Measurements from ENCODE around the gene TRIM46.

Gene TRIM46

DNA sequence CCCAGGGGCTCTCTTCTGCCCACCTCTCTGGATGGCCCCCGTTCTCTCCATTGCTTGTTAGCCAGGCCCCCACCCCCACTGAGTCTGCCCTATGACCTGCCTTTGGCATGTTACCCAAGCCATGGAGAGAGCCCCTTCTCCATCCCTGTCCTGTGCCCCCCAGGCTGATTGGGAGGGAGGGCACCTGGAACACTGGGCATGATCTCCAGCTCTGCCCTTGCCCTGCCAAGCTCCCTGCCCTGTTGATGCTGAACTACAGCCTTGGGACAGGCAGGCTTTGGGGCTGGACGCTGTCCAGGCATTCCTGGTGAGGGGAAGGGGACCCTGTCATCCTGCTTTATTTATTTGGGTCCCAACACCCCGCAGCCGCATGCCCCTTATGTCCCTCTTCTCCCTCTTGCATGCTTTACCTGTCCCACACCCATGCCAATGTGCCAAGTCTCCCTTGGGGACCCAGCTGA, 10.7 kb downstream of the TRIM46 start:
- Histone ChIP-seq H3K9me3 (ENCODE audit: severe bottlenecking) (no peaks in the 10 kb centered on the region), H3K27ac (no peak overlapping the region), H3K36me3 (peaks cover 18% of the 10 kb centered on the region), H3K27me3 (ENCODE audit: insufficient read depth, low read depth, severe bottlenecking) (no peaks in the 10 kb centered on the region), H3K4me3 (ENCODE audit: low read depth, low read length) (no peak overlapping the region)
- DNase-seq = no peak
- TF ChIP-seq, protein P1, sequence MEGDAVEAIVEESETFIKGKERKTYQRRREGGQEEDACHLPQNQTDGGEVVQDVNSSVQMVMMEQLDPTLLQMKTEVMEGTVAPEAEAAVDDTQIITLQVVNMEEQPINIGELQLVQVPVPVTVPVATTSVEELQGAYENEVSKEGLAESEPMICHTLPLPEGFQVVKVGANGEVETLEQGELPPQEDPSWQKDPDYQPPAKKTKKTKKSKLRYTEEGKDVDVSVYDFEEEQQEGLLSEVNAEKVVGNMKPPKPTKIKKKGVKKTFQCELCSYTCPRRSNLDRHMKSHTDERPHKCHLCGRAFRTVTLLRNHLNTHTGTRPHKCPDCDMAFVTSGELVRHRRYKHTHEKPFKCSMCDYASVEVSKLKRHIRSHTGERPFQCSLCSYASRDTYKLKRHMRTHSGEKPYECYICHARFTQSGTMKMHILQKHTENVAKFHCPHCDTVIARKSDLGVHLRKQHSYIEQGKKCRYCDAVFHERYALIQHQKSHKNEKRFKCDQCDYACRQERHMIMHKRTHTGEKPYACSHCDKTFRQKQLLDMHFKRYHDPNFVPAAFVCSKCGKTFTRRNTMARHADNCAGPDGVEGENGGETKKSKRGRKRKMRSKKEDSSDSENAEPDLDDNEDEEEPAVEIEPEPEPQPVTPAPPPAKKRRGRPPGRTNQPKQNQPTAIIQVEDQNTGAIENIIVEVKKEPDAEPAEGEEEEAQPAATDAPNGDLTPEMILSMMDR (IDR thresholded peaks at IDR 0.05; ENCODE audit: low read depth, low read length) = no peak

DNA sequence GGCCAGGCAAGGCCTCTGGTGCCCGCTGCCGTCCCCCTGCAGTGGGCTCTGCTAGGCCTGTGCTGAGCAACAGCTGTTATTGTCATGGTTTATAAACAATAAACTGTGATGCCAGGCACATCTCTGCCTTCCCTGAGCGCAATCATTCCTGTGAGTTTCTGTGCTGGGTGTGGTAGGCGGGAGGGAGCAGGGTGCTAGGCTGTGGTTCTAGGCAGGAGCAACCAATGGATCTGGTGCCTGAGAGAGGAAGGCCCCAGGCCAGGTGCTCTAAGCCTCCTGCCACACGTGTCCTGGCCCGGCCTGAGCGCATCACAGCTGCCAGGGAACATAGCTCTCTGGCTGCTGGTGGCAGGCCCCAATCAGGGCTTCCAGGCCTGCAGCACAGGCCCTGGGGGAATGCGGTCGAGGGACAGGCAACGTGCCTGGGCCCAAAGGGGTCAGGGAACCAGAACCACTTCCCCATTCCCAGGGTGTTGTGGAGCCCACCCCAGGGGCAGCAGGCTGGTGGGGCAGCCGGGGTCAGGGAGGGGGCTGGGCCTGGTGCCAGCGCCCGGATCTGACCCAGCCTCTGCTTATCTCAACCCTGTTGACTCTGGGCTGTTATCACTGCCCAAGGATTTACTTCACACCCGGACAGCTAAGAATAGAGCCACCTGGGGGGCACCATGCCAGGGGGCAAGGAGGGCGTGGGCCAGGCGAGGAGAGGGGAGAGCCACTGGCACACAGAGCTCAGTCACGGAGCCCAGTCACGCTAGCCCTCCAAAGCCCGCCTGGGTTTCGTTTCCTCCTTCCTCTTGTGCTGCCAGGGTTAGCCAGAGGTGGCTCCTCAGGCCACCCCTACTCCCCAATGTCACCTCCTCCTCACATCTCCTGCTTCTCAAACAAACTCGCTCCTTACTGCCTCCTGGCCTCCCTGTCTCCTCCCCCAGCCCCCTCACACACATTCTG, 11.5 kb downstream of the TRIM46 start:
- Histone ChIP-seq H3K36me3 (peaks cover 11% of the 10 kb centered on the region), H3K9me3 (ENCODE audit: severe bottlenecking) (no peaks in the 10 kb centered on the region), H3K27ac (no peak overlapping the region), H3K27me3 (ENCODE audit: insufficient read depth, low read depth, severe bottlenecking) (no peaks in the 10 kb centered on the region), H3K4me3 (ENCODE audit: low read depth, low read length) (no peak overlapping the region)
- TF ChIP-seq, protein P1 (IDR thresholded peaks at IDR 0.05; ENCODE audit: low read depth, low read length) = no peak
- no peak for DNase-seq

DNA sequence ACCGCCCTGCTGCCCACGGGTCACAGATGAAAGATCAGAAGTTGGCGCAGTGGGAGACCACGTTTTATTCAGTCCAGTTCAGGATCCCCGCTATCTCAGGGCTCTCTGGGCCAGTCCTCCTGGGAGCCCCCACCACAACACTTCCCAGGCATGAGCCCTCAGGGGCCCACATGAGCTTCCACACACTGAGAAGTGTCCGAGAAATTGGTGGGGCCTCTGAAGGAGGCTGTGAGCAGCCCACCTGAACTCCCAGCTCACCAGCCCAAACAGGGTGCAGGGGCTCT, 12.1 kb downstream of the TRIM46 start:
- no peaks in the 10 kb centered on the region for H3K27me3 ChIP-seq (ENCODE audit: insufficient read depth, low read depth, severe bottlenecking)

DNA sequence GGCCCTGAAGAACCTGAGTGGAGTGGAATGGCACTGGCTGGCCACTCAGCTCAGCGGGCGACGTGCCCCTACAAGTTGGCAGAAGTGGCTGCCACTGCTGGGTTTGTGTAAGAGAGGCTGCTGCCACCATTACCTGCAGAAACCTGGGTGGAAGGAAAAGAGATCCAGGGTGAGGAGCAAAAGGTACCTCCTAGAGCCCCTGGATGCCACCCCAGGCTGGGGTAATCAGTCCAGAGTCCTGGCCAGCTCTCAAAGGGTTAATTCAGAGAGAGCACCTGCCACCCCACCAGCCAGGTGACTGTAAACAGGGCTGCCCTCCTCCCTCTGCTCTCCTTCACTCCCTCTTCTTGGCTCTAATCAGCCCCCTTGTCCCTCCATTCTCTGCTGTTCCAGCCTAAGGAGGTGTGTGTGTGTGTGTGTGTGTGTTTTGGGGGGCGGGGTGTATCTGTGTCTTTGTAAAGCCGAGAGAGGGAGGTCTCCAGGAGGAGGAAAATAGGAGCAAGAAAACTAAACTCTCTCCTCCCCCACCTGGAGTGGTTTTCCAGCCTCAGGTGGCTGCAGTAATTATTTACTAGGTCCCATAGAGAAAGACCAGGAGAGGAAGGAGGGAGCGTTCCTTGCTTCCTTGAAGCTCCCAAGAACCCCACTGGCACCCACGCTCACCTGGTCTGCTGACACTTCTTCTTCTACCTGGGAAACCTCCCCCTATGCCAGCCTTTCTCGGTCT, 12.6 kb downstream of the TRIM46 start:
- H3K9me3 ChIP-seq (ENCODE audit: severe bottlenecking) = no peaks in the 10 kb centered on the region
- H3K27me3 ChIP-seq (ENCODE audit: insufficient read depth, low read depth, severe bottlenecking) = no peaks in the 10 kb centered on the region
- no peak for DNase-seq
- TF ChIP-seq, protein P1 (IDR thresholded peaks at IDR 0.05; ENCODE audit: low read depth, low read length) = no peak
- H3K36me3 ChIP-seq = peaks cover 3% of the 10 kb centered on the region; the same call in 1 of the 2 replicates
- no peak overlapping the region for H3K27ac ChIP-seq
- H3K4me3 ChIP-seq (ENCODE audit: low read depth, low read length) = no peak overlapping the region

More for the DNA sequence above, 12.1 kb downstream of the TRIM46 start:
- no peak for DNase-seq
- Histone ChIP-seq H3K4me3 (ENCODE audit: low read depth, low read length) (no peak overlapping the region), H3K9me3 (ENCODE audit: severe bottlenecking) (no peaks in the 10 kb centered on the region), H3K36me3 (peaks cover 5% of the 10 kb centered on the region), H3K27ac (no peak overlapping the region)
- TF ChIP-seq, protein P1 (IDR thresholded peaks at IDR 0.05; ENCODE audit: low read depth, low read length) = no peak

DNA sequence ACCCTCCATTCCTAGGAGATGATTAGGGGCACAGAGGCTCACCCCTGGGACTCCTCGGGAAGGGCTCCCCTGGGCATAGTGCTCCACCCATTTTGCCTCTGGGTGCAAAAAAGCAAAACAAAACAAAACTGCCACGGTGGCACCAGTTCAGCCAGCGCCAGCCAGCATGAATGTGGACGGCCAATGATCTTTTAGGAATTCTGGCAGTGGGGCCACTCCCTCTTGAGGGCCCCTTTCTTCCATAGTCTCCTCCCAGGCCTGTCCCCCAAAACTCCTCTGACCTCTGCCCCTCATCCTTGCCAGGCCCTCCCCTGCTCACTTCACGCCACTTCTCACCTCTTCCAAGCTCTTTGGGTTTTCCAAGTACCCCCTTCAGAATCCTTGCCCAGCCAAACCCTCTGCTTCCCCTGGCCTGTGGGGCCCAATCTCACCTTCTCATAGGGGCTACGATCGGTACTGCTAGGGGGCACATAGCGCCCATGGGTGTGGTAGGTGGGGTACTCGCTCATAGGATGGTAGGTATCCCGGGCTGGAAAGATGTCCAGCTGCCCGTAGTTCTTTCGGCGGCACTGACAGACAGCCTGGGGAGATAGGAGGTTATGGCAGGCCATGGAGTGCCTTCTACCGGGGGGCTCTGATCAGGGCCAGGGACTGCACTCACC, 13.3 kb downstream of the TRIM46 start:
- no peak overlapping the region for H3K4me3 ChIP-seq (ENCODE audit: low read depth, low read length)
- no peaks in the 10 kb centered on the region for H3K36me3 ChIP-seq
- H3K27ac ChIP-seq = no peak overlapping the region
- H3K9me3 ChIP-seq (ENCODE audit: severe bottlenecking) = no peaks in the 10 kb centered on the region
- H3K27me3 ChIP-seq (ENCODE audit: insufficient read depth, low read depth, severe bottlenecking) = no peaks in the 10 kb centered on the region
- DNase-seq = no peak
- TF ChIP-seq, protein P1 (IDR thresholded peaks at IDR 0.05; ENCODE audit: low read depth, low read length) = no peak

Data from WERI-Rb-1 (cell line).